HepG2 (cell line): ENCODE results near the gene CEP78. TPM values are rescaled to one million over a fixed set of nuclear protein-coding genes. Genes with fewer than 3 reads are reported as not detected.

Experiments used
- ATF7-NPFF ChIP-seq: sonication (generic); formaldehyde crosslinking; IDR thresholded peaks from 2 replicates; pipeline ENCODE4 v1.8.1; 2023; ENCODE audit warnings: mild to moderate bottlenecking, low read depth, missing genetic modification reagents, moderate library complexity
- HNRNPLL ChIP-seq: fragments of 200-400 bp; formaldehyde crosslinking; IDR thresholded peaks from 2 replicates; pipeline ENCODE4 v1.6.1; 2017; ENCODE audit warnings: mild to moderate bottlenecking, low read depth, low read length; ENCODE audit not compliant: poor library complexity, severe bottlenecking
- MLLT10 ChIP-seq: sonication (generic); formaldehyde crosslinking; IDR thresholded peaks from 2 replicates; pipeline ENCODE4 v1.4.0; 2020; ENCODE audit warnings: missing genetic modification reagents
- NFIB ChIP-seq: sonication (generic); formaldehyde crosslinking; IDR thresholded peaks from 2 replicates; pipeline ENCODE4 v1.9.0; 2021; ENCODE audit warnings: missing genetic modification reagents, mild to moderate bottlenecking, borderline replicate concordance
- NR1H2 ChIP-seq: sonication (generic); formaldehyde crosslinking; IDR thresholded peaks from 2 replicates; pipeline ENCODE4 v1.8.1; 2022; ENCODE audit warnings: low read depth, missing genetic modification reagents, borderline replicate concordance
- ZNF205 ChIP-seq: IDR thresholded peaks from 2 replicates; pipeline ENCODE4 v1.6.1; 2018; ENCODE audit warnings: missing biosample characterization, missing genetic modification reagents
- ZNF552 ChIP-seq: sonication (generic); formaldehyde crosslinking; IDR thresholded peaks from 2 replicates; pipeline ENCODE4 v1.9.0; 2022; ENCODE audit warnings: missing genetic modification reagents, mild to moderate bottlenecking, borderline replicate concordance
- polyA plus RNA-seq, 8 experiments: library from polyadenylated mRNA; depleted of rRNA in 3 of 8; stranded (reverse) in 7 of 8; unstranded in 1 of 8; fragments of >200 nt; fragmentation: Illumina TruSeq in 4 of 8; extraction: Trizol in 4 of 8; gene quantifications; 2 replicates each; pipeline versions ENCODE4 v1.2.1 to v1.2.3, GENCODE V29; 2011 to 2016; ENCODE audit warnings: low read depth in 4 of 8, missing spikeins in 1 of 8, mixed read lengths in 1 of 8; ENCODE audit not compliant: insufficient read depth in 1 of 8
- total RNA-seq, 5 experiments: library from RNA; depleted of rRNA; stranded (reverse); fragments of >200 nt; fragmentation: Illumina TruSeq; extraction: Trizol; gene quantifications; 2 replicates each; pipeline ENCODE4 v1.2.3, GENCODE V29; 2016; ENCODE audit warnings: low read depth in 1 of 5
- TF ChIP-seq, protein P1 (sequence below): sonication (generic); formaldehyde crosslinking; IDR thresholded peaks from one replicate; pipeline ENCODE4 v1.5.1; 2020; ENCODE audit warnings: mild to moderate bottlenecking, missing genetic modification reagents; ENCODE audit errors: not compliant biosample characterization
- TF ChIP-seq, protein P2 (sequence below): sonication (generic); formaldehyde crosslinking; IDR thresholded peaks from 2 replicates; pipeline ENCODE4 v1.5.0; 2020; ENCODE audit warnings: missing genetic modification reagents
- TF ChIP-seq, protein P3 (sequence below): sonication (generic); formaldehyde crosslinking; IDR thresholded peaks from 2 replicates; pipeline ENCODE4 v1.9.0; 2021; ENCODE audit warnings: missing genetic modification reagents, borderline replicate concordance
- TF ChIP-seq, protein P4 (sequence below): sonication (generic); formaldehyde crosslinking; IDR thresholded peaks from 2 replicates; pipeline ENCODE4 v1.5.1; 2020; ENCODE audit warnings: mild to moderate bottlenecking, moderate library complexity, missing genetic modification reagents
- TF ChIP-seq, protein P5 (sequence below): IDR thresholded peaks from 2 replicates; pipeline ENCODE4 v1.6.1; 2016; ENCODE audit warnings: missing compliant biosample characterization, missing genetic modification reagents, borderline replicate concordance

CEP78 gene
- total and polyA plus RNA-seq, 2 of the 13 experiments (the other 11 are each of a cell fraction or from before 2014, with no cell fraction given) = 5.1 to 30.8 TPM

DNA sequence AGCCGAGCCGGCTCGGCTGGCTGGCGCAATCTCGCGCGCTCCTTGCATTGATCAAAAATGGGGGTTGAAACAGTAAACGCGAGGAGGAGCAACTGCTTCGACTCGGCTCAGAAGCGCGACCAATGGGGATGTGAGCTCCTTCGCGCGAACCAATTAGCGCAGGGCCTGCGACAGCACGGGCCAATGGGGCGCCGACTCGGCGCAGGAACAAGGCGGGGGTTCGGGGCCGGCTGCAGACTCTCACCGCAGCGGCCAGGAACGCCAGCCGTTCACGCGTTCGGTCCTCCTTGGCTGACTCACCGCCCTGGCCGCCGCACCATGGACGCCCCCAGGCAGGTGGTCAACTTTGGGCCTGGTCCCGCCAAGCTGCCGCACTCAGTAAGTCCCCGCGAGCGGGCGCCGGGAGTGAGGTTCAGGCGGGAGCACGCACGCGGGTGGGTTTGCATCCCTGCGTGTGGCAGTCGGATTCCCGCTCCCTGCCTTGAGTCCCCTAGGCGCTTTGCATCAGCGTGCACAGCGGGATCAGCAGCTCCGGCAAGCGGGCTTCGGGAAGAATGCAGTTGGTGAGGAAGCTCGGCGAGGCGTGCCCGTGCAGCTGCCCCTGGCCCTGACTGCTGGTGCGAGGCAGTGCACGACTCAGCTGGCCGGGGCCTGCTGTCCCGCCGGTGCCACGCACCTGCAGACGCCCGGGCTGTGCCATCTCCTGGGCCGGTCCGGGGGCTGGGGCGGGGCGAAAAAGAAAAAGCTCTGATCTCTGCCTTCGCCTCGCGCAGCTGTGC lies 61.2 kb downstream of the CEP78 start, which contains the start of gene PSAT1 (continued):
- TF ChIP-seq, protein P1, sequence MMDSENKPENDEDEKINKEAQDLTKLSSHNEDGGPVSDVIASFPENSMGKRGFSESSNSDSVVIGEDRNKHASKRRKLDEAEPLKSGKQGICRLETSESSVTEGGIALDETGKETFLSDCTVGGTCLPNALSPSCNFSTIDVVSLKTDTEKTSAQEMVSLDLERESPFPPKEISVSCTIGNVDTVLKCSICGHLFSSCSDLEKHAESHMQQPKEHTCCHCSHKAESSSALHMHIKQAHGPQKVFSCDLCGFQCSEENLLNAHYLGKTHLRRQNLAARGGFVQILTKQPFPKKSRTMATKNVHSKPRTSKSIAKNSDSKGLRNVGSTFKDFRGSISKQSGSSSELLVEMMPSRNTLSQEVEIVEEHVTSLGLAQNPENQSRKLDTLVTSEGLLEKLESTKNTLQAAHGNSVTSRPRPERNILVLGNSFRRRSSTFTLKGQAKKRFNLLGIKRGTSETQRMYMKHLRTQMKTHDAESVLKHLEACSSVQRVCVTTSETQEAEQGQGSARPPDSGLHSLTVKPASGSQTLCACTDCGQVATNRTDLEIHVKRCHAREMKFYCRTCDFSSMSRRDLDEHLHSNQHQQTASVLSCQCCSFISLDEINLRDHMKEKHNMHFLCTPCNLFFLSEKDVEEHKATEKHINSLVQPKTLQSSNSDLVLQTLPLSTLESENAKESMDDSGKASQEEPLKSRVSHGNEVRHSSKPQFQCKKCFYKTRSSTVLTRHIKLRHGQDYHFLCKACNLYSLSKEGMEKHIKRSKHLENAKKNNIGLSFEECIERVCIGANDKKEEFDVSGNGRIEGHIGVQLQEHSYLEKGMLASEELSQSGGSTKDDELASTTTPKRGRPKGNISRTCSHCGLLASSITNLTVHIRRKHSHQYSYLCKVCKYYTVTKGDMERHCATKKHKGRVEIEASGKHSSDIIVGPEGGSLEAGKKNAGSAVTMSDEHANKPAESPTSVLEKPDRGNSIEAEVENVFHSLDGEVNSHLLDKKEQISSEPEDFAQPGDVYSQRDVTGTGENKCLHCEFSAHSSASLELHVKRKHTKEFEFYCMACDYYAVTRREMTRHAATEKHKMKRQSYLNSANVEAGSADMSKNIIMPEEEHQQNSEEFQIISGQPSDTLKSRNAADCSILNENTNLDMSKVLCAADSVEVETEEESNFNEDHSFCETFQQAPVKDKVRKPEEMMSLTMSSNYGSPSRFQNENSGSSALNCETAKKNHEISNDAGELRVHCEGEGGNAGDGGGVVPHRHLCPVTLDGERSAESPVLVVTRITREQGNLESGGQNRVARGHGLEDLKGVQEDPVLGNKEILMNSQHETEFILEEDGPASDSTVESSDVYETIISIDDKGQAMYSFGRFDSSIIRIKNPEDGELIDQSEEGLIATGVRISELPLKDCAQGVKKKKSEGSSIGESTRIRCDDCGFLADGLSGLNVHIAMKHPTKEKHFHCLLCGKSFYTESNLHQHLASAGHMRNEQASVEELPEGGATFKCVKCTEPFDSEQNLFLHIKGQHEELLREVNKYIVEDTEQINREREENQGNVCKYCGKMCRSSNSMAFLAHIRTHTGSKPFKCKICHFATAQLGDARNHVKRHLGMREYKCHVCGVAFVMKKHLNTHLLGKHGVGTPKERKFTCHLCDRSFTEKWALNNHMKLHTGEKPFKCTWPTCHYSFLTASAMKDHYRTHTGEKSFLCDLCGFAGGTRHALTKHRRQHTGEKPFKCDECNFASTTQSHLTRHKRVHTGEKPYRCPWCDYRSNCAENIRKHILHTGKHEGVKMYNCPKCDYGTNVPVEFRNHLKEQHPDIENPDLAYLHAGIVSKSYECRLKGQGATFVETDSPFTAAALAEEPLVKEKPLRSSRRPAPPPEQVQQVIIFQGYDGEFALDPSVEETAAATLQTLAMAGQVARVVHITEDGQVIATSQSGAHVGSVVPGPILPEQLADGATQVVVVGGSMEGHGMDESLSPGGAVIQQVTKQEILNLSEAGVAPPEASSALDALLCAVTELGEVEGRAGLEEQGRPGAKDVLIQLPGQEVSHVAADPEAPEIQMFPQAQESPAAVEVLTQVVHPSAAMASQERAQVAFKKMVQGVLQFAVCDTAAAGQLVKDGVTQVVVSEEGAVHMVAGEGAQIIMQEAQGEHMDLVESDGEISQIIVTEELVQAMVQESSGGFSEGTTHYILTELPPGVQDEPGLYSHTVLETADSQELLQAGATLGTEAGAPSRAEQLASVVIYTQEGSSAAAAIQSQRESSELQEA = peak; percentile 70
- peak; percentile 66; the same call in 1 of the 2 replicates for TF ChIP-seq ZNF552 (CRISPR knock-in tag)
- TF ChIP-seq NR1H2 = peak; percentile 90; the same call in 1 of the 2 replicates
- peak; percentile 15; the same call in 1 of the 2 replicates for TF ChIP-seq ZNF205 (CRISPR knock-in tag)
- no peak; the same call in 1 of the 2 replicates for TF ChIP-seq MLLT10 (CRISPR knock-in tag)
- no peak for TF ChIP-seq NFIB
- TF ChIP-seq HNRNPLL = peak; percentile 63
- TF ChIP-seq, protein P2, sequence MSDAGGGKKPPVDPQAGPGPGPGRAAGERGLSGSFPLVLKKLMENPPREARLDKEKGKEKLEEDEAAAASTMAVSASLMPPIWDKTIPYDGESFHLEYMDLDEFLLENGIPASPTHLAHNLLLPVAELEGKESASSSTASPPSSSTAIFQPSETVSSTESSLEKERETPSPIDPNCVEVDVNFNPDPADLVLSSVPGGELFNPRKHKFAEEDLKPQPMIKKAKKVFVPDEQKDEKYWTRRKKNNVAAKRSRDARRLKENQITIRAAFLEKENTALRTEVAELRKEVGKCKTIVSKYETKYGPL (CRISPR knock-in tag) = peak; percentile 69
- no peak for TF ChIP-seq ATF7-NPFF (CRISPR knock-in tag)
- TF ChIP-seq, protein P3, sequence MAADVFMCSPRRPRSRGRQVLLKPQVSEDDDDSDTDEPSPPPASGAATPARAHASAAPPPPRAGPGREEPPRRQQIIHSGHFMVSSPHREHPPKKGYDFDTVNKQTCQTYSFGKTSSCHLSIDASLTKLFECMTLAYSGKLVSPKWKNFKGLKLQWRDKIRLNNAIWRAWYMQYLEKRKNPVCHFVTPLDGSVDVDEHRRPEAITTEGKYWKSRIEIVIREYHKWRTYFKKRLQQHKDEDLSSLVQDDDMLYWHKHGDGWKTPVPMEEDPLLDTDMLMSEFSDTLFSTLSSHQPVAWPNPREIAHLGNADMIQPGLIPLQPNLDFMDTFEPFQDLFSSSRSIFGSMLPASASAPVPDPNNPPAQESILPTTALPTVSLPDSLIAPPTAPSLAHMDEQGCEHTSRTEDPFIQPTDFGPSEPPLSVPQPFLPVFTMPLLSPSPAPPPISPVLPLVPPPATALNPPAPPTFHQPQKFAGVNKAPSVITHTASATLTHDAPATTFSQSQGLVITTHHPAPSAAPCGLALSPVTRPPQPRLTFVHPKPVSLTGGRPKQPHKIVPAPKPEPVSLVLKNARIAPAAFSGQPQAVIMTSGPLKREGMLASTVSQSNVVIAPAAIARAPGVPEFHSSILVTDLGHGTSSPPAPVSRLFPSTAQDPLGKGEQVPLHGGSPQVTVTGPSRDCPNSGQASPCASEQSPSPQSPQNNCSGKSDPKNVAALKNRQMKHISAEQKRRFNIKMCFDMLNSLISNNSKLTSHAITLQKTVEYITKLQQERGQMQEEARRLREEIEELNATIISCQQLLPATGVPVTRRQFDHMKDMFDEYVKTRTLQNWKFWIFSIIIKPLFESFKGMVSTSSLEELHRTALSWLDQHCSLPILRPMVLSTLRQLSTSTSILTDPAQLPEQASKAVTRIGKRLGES (CRISPR knock-in tag) = 0 out of 2 replicates have a peak, but pooled peaks have one; percentile 67
- TF ChIP-seq, protein P4, sequence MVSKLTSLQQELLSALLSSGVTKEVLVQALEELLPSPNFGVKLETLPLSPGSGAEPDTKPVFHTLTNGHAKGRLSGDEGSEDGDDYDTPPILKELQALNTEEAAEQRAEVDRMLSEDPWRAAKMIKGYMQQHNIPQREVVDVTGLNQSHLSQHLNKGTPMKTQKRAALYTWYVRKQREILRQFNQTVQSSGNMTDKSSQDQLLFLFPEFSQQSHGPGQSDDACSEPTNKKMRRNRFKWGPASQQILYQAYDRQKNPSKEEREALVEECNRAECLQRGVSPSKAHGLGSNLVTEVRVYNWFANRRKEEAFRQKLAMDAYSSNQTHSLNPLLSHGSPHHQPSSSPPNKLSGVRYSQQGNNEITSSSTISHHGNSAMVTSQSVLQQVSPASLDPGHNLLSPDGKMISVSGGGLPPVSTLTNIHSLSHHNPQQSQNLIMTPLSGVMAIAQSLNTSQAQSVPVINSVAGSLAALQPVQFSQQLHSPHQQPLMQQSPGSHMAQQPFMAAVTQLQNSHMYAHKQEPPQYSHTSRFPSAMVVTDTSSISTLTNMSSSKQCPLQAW (CRISPR knock-in tag) = 0 out of 2 replicates have a peak, but pooled peaks have one; percentile 38
- TF ChIP-seq, protein P5, sequence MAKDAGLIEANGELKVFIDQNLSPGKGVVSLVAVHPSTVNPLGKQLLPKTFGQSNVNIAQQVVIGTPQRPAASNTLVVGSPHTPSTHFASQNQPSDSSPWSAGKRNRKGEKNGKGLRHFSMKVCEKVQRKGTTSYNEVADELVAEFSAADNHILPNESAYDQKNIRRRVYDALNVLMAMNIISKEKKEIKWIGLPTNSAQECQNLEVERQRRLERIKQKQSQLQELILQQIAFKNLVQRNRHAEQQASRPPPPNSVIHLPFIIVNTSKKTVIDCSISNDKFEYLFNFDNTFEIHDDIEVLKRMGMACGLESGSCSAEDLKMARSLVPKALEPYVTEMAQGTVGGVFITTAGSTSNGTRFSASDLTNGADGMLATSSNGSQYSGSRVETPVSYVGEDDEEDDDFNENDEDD (CRISPR knock-in tag) = peak; percentile 68; the same call in 1 of the 2 replicates
